Hematopoietic multipotent progenitor cell treated with erythropoietin and hydrocortisone succinate and interleukin-3 and kit ligand, for 17 days (in vitro differentiated cells): Measurements from ENCODE around the gene MKLN1.
A peak's percentile ranks its signal among the peaks of the same experiment; 100 is the strongest.
"Not testable (repeated sequence)": the region's sequence is repeated elsewhere in the genome, so short reads cannot be mapped to it uniquely, and the experiment has no call there.

ENCODE experiments used
- DNase-seq: peaks from one replicate; pipeline ENCODE4 v3.0.0-alpha.2; 2015; ENCODE audit warnings: low spot score

Gene MKLN1

GRCh38 chr7:131501930-131502685 lies 174.4 kb downstream of the MKLN1 start:
- no peak for DNase-seq

GRCh38 chr7:131502810-131503508 lies 175.3 kb downstream of the MKLN1 start:
- no peak for DNase-seq

GRCh38 chr7:131503639-131504038 lies 176.0 kb downstream of the MKLN1 start:
- DNase-seq, result no peak

- DNase-seq, result no peak
Observed at GRCh38 chr7:131504157-131504899, 176.7 kb downstream of the MKLN1 start.

- not testable (repeated sequence) for DNase-seq
Observed at GRCh38 chr7:131505037-131505620, 177.5 kb downstream of the MKLN1 start.

GRCh38 chr7:131505636-131506557 lies 178.2 kb downstream of the MKLN1 start:
- no peak for DNase-seq

GRCh38 chr7:131506597-131506996 lies 178.9 kb downstream of the MKLN1 start:
- DNase-seq, result no peak

GRCh38 chr7:131507592-131508331 lies 180.1 kb downstream of the MKLN1 start:
- DNase-seq, result peak; percentile 74

- DNase-seq, result no peak
Observed at GRCh38 chr7:131508754-131509486, 181.2 kb downstream of the MKLN1 start.

GRCh38 chr7:131509781-131510180 lies 182.1 kb downstream of the MKLN1 start:
- no peak for DNase-seq

- DNase-seq, result no peak
Observed at GRCh38 chr7:131511071-131511470, 183.4 kb downstream of the MKLN1 start.

GRCh38 chr7:131511774-131512535 lies 184.3 kb downstream of the MKLN1 start:
- DNase-seq, result no peak

GRCh38 chr7:131513245-131514061 lies 185.8 kb downstream of the MKLN1 start:
- DNase-seq, result peak; percentile 87

GRCh38 chr7:131515471-131515870 lies 187.8 kb downstream of the MKLN1 start:
- DNase-seq, result not testable (repeated sequence)

- DNase-seq, result no peak
Observed at GRCh38 chr7:131517218-131517923, 189.7 kb downstream of the MKLN1 start.

GRCh38 chr7:131518626-131519025 lies 190.9 kb downstream of the MKLN1 start:
- DNase-seq, result no peak

- no peak for DNase-seq
Observed at GRCh38 chr7:131521651-131522163, 194.0 kb downstream of the MKLN1 start.
